ENCODE data around the gene ZMYND15.

Gene ZMYND15

DNA sequence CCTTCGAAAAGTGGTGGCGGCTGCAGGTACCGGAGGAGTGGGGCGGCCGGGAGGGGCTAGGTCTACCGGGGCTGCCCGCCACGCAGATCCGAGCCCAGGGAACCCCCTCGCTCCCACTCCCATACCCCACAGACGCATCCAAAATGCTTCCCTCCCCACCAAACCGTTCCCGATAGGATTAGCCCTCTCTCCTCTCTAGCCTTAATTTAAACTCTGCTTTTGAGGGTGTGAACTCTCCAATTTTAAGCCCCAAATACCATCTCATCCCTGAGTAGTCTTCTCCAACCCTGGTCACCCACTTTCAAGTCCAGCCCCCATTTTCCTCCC, 355 bp downstream of the ZMYND15 start:
- DNase-seq (ENCODE audit: insufficient read length, low spot score): no peak
- TF ChIP-seq, protein P1, sequence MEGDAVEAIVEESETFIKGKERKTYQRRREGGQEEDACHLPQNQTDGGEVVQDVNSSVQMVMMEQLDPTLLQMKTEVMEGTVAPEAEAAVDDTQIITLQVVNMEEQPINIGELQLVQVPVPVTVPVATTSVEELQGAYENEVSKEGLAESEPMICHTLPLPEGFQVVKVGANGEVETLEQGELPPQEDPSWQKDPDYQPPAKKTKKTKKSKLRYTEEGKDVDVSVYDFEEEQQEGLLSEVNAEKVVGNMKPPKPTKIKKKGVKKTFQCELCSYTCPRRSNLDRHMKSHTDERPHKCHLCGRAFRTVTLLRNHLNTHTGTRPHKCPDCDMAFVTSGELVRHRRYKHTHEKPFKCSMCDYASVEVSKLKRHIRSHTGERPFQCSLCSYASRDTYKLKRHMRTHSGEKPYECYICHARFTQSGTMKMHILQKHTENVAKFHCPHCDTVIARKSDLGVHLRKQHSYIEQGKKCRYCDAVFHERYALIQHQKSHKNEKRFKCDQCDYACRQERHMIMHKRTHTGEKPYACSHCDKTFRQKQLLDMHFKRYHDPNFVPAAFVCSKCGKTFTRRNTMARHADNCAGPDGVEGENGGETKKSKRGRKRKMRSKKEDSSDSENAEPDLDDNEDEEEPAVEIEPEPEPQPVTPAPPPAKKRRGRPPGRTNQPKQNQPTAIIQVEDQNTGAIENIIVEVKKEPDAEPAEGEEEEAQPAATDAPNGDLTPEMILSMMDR (IDR thresholded peaks at IDR 0.05; ENCODE audit: insufficient read depth, missing control alignments): no peak
- no peak for FAIRE-seq

DNA sequence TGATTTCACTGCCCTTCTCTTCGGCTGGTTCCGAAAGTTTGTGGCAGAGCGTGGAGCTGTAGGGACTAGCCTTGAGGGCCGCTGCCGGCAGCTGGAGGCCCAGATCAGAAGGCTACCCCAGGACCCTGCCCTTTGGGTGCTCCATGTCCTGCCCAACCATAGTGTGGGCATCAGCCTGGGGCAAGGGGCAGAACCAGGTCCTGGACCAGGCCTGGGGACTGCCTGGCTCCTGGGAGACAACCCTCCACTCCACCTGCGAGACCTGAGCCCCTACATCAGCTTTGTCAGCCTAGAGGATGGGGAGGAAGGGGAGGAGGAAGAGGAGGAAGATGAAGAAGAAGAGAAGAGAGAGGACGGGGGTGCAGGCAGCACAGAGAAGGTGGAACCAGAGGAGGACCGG, 951 bp downstream of the ZMYND15 start:
- DNase-seq (ENCODE audit: insufficient read length, low spot score) (no peak), FAIRE-seq (no peak)
- TF ChIP-seq, protein P1 (IDR thresholded peaks at IDR 0.05; ENCODE audit: insufficient read depth, missing control alignments): no peak

DNA sequence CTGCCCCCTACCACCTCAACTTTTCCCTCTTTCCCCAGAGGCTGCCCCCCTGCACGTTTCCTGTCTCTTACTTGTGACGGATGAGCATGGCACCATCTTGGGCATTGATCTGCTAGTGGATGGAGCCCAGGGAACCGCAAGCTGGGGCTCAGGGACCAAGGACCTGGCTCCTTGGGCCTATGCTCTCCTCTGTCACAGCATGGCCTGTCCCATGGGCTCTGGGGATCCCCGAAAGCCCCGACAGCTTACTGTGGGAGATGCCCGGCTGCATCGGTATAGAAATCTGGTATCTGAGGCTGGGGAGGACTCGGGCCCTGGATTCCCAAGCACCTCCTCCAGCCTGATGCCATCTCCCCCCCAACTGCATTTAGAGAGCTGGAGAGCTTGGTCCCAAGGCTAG, 1.9 kb downstream of the ZMYND15 start:
- TF ChIP-seq, protein P1 (IDR thresholded peaks at IDR 0.05; ENCODE audit: insufficient read depth, missing control alignments): no peak
- DNase-seq (ENCODE audit: insufficient read length, low spot score) (no peak), FAIRE-seq (no peak)

DNA sequence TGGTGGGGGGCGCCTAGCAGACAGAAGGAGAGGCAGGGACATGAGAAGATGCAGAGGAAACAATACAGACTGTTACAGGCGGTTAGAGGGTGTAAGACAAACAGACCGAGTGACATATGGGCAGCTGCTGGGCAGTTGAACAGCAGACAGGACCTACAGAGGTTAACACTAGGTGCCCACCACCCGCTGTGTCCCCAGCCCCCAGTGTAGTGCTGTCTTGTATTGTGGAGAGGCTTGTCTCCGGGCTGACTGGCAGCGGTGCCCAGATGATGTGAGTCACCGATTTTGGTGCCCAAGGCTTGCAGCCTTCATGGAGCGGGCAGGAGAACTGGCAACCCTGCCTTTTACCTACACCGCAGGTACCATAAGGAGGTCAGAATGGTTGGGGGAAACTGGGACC, 2.5 kb downstream of the ZMYND15 start:
- no peak for DNase-seq (ENCODE audit: insufficient read length, low spot score)
- FAIRE-seq: no peak
- TF ChIP-seq, protein P1 (IDR thresholded peaks at IDR 0.05; ENCODE audit: insufficient read depth, missing control alignments): no peak

DNA sequence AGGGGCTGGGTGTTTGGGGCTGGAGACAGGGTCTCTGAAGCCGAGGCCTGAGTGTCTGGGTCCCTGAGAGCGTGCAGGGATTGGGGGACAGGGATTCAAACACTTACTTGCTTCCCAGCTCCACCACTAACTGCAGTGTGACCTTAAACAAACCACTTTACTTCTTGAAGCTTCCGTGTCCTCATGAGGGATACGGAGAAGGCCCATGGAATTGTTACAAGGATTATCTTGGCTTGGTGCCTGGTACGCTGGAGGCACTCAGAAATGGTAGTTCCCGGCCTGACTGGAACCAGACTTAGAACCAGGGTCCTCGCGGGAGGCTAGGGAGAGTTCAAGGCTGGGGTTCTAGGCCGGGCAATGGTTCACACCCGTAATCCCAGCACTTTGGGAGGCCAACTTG, 3.0 kb downstream of the ZMYND15 start:
- DNase-seq (ENCODE audit: insufficient read length, low spot score) (no peak), FAIRE-seq (no peak)
- TF ChIP-seq, protein P1 (IDR thresholded peaks at IDR 0.05; ENCODE audit: insufficient read depth, missing control alignments): no peak

DNA sequence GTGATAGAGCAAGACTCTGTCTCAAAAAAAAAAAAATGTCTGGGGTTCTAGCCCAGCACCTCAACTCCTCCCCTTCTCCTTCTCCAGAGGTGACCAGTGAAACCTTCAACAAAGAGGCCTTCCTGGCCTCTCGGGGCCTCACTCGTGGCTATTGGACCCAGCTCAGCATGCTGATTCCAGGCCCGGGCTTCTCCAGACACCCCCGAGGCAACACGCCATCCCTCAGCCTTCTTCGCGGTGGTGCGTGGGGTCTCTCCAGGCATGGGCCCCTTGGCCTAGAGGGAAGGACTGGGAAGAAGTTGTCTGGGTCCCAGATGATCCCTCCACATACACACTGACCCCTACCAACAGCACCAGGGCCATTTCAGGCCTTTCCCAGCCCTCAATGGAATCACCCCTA, 3.6 kb downstream of the ZMYND15 start:
- FAIRE-seq (no peak), DNase-seq (ENCODE audit: insufficient read length, low spot score) (no peak)
- TF ChIP-seq, protein P1 (IDR thresholded peaks at IDR 0.05; ENCODE audit: insufficient read depth, missing control alignments): no peak

DNA sequence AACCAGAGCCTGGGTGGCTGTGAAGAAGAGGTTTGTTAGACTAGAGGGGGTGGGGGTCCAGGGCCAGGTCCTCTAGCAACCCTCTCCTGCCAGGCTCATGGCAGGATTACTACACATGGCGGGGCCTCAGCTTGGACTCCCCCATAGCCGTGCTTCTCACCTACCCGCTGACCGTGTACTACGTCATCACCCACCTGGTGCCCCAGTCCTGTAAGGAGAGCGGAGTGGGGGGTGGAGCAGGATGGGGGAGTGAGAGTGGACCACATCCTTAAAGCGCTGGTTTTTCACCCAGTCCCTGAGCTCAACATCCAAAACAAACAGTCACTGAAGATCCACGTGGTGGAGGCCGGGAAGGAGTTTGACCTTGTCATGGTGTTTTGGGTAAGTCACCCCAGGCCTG, 4.3 kb downstream of the ZMYND15 start:
- no peak for DNase-seq (ENCODE audit: insufficient read length, low spot score)
- TF ChIP-seq, protein P1 (IDR thresholded peaks at IDR 0.05; ENCODE audit: insufficient read depth, missing control alignments): no peak
- FAIRE-seq: no peak

Measured in D721Med (cell line).